HepG2 (cell line): ENCODE results near the gene ORC4. TPM values are rescaled to one million over a fixed set of nuclear protein-coding genes. Genes with fewer than 3 reads are reported as not detected.

Experiments used
- EHMT2 ChIP-seq: fragments of 200-600 bp; sonication (generic); IDR thresholded peaks from 2 replicates; pipeline ENCODE4 v1.7.0; 2017; ENCODE audit warnings: antibody characterized with exemption, low read depth, low read length, borderline replicate concordance
- FOXA1 ChIP-seq, 2 experiments: fragments of 450-650 bp in 1 of 2; sonication (generic) in 1 of 2; formaldehyde crosslinking in 1 of 2; IDR thresholded peaks; 2 replicates each; pipeline versions ENCODE4 v1.4.0 to v1.6.1; 2016 to 2020; ENCODE audit warnings: missing genetic modification reagents in 1 of 2
- ISX ChIP-seq: sonication (generic); formaldehyde crosslinking; conservative IDR thresholded peaks from 2 replicates; pipeline ENCODE4 v1.5.0; 2020; ENCODE audit warnings: missing genetic modification reagents
- KLF9 ChIP-seq: IDR thresholded peaks from 2 replicates; pipeline ENCODE4 v1.6.1; 2016; ENCODE audit warnings: low read depth
- MAFF ChIP-seq: IDR thresholded peaks from 2 replicates; pipeline ENCODE4 v1.6.1; 2011; ENCODE audit warnings: low read depth, low read length, improper control_type of control experiment
- MIER2 ChIP-seq: IDR thresholded peaks from 2 replicates; pipeline ENCODE4 v1.6.1; 2016; ENCODE audit warnings: missing biosample characterization, missing genetic modification reagents
- MTA1 ChIP-seq: sonication (generic); formaldehyde crosslinking; IDR thresholded peaks from 2 replicates; pipeline ENCODE4 v1.4.0; 2020; ENCODE audit warnings: missing genetic modification reagents, mild to moderate bottlenecking, borderline replicate concordance
- MYNN ChIP-seq: sonication (generic); formaldehyde crosslinking; IDR thresholded peaks from 2 replicates; pipeline ENCODE4 v1.4.0; 2020; ENCODE audit warnings: mild to moderate bottlenecking, low read depth, missing genetic modification reagents
- NR1H2 ChIP-seq: sonication (generic); formaldehyde crosslinking; IDR thresholded peaks from 2 replicates; pipeline ENCODE4 v1.8.1; 2022; ENCODE audit warnings: low read depth, missing genetic modification reagents, borderline replicate concordance
- PHB2 ChIP-seq: fragments of 450-650 bp; IDR thresholded peaks from 2 replicates; pipeline ENCODE4 v1.6.1; 2018; ENCODE audit not compliant: partially characterized antibody
- SSRP1 ChIP-seq: IDR thresholded peaks from 2 replicates; pipeline ENCODE4 v1.6.1; 2016; ENCODE audit warnings: control low read depth
- ZMYM3 ChIP-seq: sonication (generic); formaldehyde crosslinking; IDR thresholded peaks from 2 replicates; pipeline ENCODE4 v1.5.1; 2020; ENCODE audit warnings: mild to moderate bottlenecking, missing genetic modification reagents
- ZNF121 ChIP-seq: sonication (generic); formaldehyde crosslinking; IDR thresholded peaks from 2 replicates; pipeline ENCODE4 v1.5.0; 2020; ENCODE audit warnings: mild to moderate bottlenecking, missing genetic modification reagents
- ZNF263 ChIP-seq: sonication (generic); formaldehyde crosslinking; IDR thresholded peaks from 2 replicates; pipeline ENCODE4 v1.4.0; 2020; ENCODE audit warnings: missing genetic modification reagents
- ZNF331 ChIP-seq: sonication (generic); formaldehyde crosslinking; IDR thresholded peaks from 2 replicates; pipeline ENCODE4 v1.4.0; 2020; ENCODE audit warnings: missing genetic modification reagents
- ZNF468 ChIP-seq: sonication (generic); formaldehyde crosslinking; IDR thresholded peaks from 2 replicates; pipeline ENCODE4 v1.8.0; 2022; ENCODE audit warnings: mild to moderate bottlenecking, moderate library complexity, missing genetic modification reagents
- ZNF776 ChIP-seq: sonication (generic); formaldehyde crosslinking; IDR thresholded peaks from 2 replicates; pipeline ENCODE4 v1.4.0; 2020; ENCODE audit warnings: mild to moderate bottlenecking, missing genetic modification reagents
- ZNF780A ChIP-seq: sonication (generic); formaldehyde crosslinking; IDR thresholded peaks from 2 replicates; pipeline ENCODE4 v1.8.0; 2022; ENCODE audit warnings: mild to moderate bottlenecking, missing genetic modification reagents, moderate library complexity
- ZNF790 ChIP-seq: sonication (generic); formaldehyde crosslinking; IDR thresholded peaks from 2 replicates; pipeline ENCODE4 v1.8.0; 2022; ENCODE audit warnings: missing genetic modification reagents, mild to moderate bottlenecking, borderline replicate concordance
- polyA plus RNA-seq, 8 experiments: library from polyadenylated mRNA; depleted of rRNA in 3 of 8; stranded (reverse) in 7 of 8; unstranded in 1 of 8; fragments of >200 nt; fragmentation: Illumina TruSeq in 4 of 8; extraction: Trizol in 4 of 8; gene quantifications; 2 replicates each; pipeline versions ENCODE4 v1.2.1 to v1.2.3, GENCODE V29; 2011 to 2016; ENCODE audit warnings: low read depth in 4 of 8, missing spikeins in 1 of 8, mixed read lengths in 1 of 8; ENCODE audit not compliant: insufficient read depth in 1 of 8
- total RNA-seq, 5 experiments: library from RNA; depleted of rRNA; stranded (reverse); fragments of >200 nt; fragmentation: Illumina TruSeq; extraction: Trizol; gene quantifications; 2 replicates each; pipeline ENCODE4 v1.2.3, GENCODE V29; 2016; ENCODE audit warnings: low read depth in 1 of 5
- TF ChIP-seq, protein P1 (sequence below): IDR thresholded peaks from 2 replicates; pipeline ENCODE4 v1.6.1; 2016; ENCODE audit warnings: low read depth, control low read depth
- TF ChIP-seq, protein P2 (sequence below): sonication (generic); formaldehyde crosslinking; IDR thresholded peaks from 2 replicates; pipeline ENCODE4 v1.5.0; 2020; ENCODE audit warnings: missing genetic modification reagents
- TF ChIP-seq, protein P3 (sequence below): sonication (generic); formaldehyde crosslinking; IDR thresholded peaks from 2 replicates; pipeline ENCODE4 v1.4.0; 2020; ENCODE audit warnings: missing genetic modification reagents
- TF ChIP-seq, protein P4 (sequence below): sonication (generic); formaldehyde crosslinking; conservative IDR thresholded peaks from 2 replicates; pipeline ENCODE4 v1.8.0; 2022; ENCODE audit warnings: missing genetic modification reagents
- TF ChIP-seq, protein P5 (sequence below): sonication (generic); formaldehyde crosslinking; IDR thresholded peaks from 2 replicates; pipeline ENCODE4 v1.8.0; 2022; ENCODE audit warnings: missing genetic modification reagents, mild to moderate bottlenecking, borderline replicate concordance

ORC4 gene
- total and polyA plus RNA-seq, 2 of the 13 experiments (the other 11 are each of a cell fraction or from before 2014, with no cell fraction given): 28.6 to 84.8 TPM

DNA sequence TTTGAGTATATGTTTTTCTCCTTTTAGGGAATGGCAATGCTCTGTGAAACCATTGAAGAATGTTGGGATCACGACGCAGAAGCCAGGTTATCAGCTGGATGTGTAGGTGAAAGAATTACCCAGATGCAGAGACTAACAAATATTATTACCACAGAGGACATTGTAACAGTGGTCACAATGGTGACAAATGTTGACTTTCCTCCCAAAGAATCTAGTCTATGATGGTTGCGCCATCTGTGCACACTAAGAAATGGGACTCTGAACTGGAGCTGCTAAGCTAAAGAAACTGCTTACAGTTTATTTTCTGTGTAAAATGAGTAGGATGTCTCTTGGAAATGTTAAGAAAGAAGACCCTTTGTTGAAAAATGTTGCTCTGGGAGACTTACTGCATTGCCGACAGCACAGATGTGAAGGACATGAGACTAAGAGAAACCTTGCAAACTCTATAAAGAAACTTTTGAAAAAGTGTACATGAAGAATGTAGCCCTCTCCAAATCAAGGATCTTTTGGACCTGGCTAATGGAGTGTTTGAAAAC is 93.4 kb downstream of the ORC4 start (continued):
- TF ChIP-seq EHMT2: peak; percentile 77; the same call in 1 of the 2 replicates
- peak; percentile 49; the same call in 1 of the 2 replicates for TF ChIP-seq ZMYM3
- no peak for TF ChIP-seq ZNF780A
- TF ChIP-seq ISX (CRISPR knock-in tag): no peak
- TF ChIP-seq, protein P1, sequence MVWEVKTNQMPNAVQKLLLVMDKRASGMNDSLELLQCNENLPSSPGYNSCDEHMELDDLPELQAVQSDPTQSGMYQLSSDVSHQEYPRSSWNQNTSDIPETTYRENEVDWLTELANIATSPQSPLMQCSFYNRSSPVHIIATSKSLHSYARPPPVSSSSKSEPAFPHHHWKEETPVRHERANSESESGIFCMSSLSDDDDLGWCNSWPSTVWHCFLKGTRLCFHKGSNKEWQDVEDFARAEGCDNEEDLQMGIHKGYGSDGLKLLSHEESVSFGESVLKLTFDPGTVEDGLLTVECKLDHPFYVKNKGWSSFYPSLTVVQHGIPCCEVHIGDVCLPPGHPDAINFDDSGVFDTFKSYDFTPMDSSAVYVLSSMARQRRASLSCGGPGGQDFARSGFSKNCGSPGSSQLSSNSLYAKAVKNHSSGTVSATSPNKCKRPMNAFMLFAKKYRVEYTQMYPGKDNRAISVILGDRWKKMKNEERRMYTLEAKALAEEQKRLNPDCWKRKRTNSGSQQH (CRISPR knock-in tag): peak; percentile 73; the same call in 1 of the 2 replicates
- no peak for TF ChIP-seq ZNF776 (CRISPR knock-in tag)
- TF ChIP-seq, protein P2, sequence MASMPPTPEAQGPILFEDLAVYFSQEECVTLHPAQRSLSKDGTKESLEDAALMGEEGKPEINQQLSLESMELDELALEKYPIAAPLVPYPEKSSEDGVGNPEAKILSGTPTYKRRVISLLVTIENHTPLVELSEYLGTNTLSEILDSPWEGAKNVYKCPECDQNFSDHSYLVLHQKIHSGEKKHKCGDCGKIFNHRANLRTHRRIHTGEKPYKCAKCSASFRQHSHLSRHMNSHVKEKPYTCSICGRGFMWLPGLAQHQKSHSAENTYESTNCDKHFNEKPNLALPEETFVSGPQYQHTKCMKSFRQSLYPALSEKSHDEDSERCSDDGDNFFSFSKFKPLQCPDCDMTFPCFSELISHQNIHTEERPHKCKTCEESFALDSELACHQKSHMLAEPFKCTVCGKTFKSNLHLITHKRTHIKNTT (CRISPR knock-in tag): no peak
- TF ChIP-seq ZNF790 (CRISPR knock-in tag): no peak
- TF ChIP-seq, protein P3, sequence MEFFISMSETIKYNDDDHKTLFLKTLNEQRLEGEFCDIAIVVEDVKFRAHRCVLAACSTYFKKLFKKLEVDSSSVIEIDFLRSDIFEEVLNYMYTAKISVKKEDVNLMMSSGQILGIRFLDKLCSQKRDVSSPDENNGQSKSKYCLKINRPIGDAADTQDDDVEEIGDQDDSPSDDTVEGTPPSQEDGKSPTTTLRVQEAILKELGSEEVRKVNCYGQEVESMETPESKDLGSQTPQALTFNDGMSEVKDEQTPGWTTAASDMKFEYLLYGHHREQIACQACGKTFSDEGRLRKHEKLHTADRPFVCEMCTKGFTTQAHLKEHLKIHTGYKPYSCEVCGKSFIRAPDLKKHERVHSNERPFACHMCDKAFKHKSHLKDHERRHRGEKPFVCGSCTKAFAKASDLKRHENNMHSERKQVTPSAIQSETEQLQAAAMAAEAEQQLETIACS (CRISPR knock-in tag): no peak
- TF ChIP-seq, protein P4, sequence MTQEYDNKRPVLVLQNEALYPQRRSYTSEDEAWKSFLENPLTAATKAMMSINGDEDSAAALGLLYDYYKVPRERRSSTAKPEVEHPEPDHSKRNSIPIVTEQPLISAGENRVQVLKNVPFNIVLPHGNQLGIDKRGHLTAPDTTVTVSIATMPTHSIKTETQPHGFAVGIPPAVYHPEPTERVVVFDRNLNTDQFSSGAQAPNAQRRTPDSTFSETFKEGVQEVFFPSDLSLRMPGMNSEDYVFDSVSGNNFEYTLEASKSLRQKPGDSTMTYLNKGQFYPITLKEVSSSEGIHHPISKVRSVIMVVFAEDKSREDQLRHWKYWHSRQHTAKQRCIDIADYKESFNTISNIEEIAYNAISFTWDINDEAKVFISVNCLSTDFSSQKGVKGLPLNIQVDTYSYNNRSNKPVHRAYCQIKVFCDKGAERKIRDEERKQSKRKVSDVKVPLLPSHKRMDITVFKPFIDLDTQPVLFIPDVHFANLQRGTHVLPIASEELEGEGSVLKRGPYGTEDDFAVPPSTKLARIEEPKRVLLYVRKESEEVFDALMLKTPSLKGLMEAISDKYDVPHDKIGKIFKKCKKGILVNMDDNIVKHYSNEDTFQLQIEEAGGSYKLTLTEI (CRISPR knock-in tag): no peak
- TF ChIP-seq ZNF121 (CRISPR knock-in tag): no peak
- no peak for TF ChIP-seq PHB2
- peak; percentile 60; the same call in 1 of the 2 replicates for TF ChIP-seq FOXA1 (IDR thresholded peaks at IDR 0.05)
- TF ChIP-seq FOXA1 (CRISPR knock-in tag; IDR thresholded peaks at IDR 0.05): peak; percentile 95
- TF ChIP-seq KLF9 (CRISPR knock-in tag): no peak
- TF ChIP-seq MIER2 (CRISPR knock-in tag): peak; percentile 84
- no peak for TF ChIP-seq NR1H2 (CRISPR knock-in tag)
- TF ChIP-seq, protein P5, sequence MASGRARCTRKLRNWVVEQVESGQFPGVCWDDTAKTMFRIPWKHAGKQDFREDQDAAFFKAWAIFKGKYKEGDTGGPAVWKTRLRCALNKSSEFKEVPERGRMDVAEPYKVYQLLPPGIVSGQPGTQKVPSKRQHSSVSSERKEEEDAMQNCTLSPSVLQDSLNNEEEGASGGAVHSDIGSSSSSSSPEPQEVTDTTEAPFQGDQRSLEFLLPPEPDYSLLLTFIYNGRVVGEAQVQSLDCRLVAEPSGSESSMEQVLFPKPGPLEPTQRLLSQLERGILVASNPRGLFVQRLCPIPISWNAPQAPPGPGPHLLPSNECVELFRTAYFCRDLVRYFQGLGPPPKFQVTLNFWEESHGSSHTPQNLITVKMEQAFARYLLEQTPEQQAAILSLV (CRISPR knock-in tag): no peak
- peak; percentile 98 for TF ChIP-seq ZNF331 (CRISPR knock-in tag)
- TF ChIP-seq ZNF263 (CRISPR knock-in tag): no peak
- peak; percentile 60; the same call in 1 of the 2 replicates for TF ChIP-seq MAFF
- TF ChIP-seq ZNF468: no peak
- peak; percentile 60; the same call in 1 of the 2 replicates for TF ChIP-seq SSRP1 (CRISPR knock-in tag)
- TF ChIP-seq MYNN (CRISPR knock-in tag): no peak
- TF ChIP-seq MTA1 (CRISPR knock-in tag): no peak; the same call in 1 of the 2 replicates
